Hepatocyte (in vitro differentiated cells): ENCODE measurements around the gene PDGFRB.

Source experiments
- EZH2 ChIP-seq: fragments of 200-600 bp; sonication (generic); IDR thresholded peaks from 2 replicates; pipeline ENCODE4 v1.6.1; 2016; ENCODE audit warnings: antibody characterized with exemption, mild to moderate bottlenecking, borderline replicate concordance
- EZH2phosphoT487 ChIP-seq: fragments of 200-600 bp; sonication (generic); IDR thresholded peaks from one replicate; pipeline ENCODE4 v1.6.1; 2018; ENCODE audit warnings: antibody characterized with exemption, mild to moderate bottlenecking, low read depth, moderate library complexity; ENCODE audit not compliant: unreplicated experiment, severe bottlenecking
- TF ChIP-seq, protein P1 (sequence below): fragments of 200-600 bp; sonication (generic); IDR thresholded peaks from 2 replicates; pipeline ENCODE4 v1.5.1; 2016; ENCODE audit warnings: antibody characterized with exemption, mild to moderate bottlenecking; ENCODE audit not compliant: poor library complexity

GRCh38 chr5:150160448-150161081 lies 4.9 kb upstream of the PDGFRB start:
- TF ChIP-seq, protein P1, sequence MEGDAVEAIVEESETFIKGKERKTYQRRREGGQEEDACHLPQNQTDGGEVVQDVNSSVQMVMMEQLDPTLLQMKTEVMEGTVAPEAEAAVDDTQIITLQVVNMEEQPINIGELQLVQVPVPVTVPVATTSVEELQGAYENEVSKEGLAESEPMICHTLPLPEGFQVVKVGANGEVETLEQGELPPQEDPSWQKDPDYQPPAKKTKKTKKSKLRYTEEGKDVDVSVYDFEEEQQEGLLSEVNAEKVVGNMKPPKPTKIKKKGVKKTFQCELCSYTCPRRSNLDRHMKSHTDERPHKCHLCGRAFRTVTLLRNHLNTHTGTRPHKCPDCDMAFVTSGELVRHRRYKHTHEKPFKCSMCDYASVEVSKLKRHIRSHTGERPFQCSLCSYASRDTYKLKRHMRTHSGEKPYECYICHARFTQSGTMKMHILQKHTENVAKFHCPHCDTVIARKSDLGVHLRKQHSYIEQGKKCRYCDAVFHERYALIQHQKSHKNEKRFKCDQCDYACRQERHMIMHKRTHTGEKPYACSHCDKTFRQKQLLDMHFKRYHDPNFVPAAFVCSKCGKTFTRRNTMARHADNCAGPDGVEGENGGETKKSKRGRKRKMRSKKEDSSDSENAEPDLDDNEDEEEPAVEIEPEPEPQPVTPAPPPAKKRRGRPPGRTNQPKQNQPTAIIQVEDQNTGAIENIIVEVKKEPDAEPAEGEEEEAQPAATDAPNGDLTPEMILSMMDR = no peak
- no peak for TF ChIP-seq EZH2phosphoT487
- no peak for TF ChIP-seq EZH2
